Endothelial cell of umbilical vein (primary cell): ENCODE results near the gene RIPK3. TPM values are rescaled to one million over a fixed set of nuclear protein-coding genes. Genes with fewer than 3 reads are reported as not detected.

ENCODE experiments used
- BruUV-seq: library from RNA; stranded (reverse); fragments of 400-500 nt; replicated peaks from 2 replicates; lab custom pipeline; 2021; lab: Mats Ljungman, UMichigan
- CTCF ChIA-PET: fragments of 300-600, 350-600 bp; sonication (Branson Sonifier 250); formaldehyde crosslinking; loops from one replicate; lab custom pipeline; 2021; ENCODE audit warnings: antibody characterized with exemption, inconsistent platforms; lab: Charles Lee
- POLR2A ChIA-PET: fragments of 300-600, 350-600 bp; sonication (Branson Sonifier 250); formaldehyde crosslinking; loops from one replicate; lab custom pipeline; 2021; ENCODE audit warnings: antibody characterized with exemption, inconsistent platforms; lab: Charles Lee
- DNase-seq: peaks from one replicate; pipeline ENCODE4 v3.0.0-alpha.2; 2011; ENCODE audit warnings: low read depth, low spot score
- FAIRE-seq: peaks from 2 replicates; lab custom pipeline; 2011; peaks lifted over from hg19 to GRCh38; lab: Jason Lieb, UNC
- H2AFZ ChIP-seq: 2 replicates; pipeline ENCODE4 v1.6.0; 2012; ENCODE audit warnings: low read depth, low read length, control low read depth, inconsistent platforms
- H3K27ac ChIP-seq: 2 replicates; pipeline ENCODE4 v1.5.1; 2011; ENCODE audit warnings: low read depth, mild to moderate bottlenecking, control low read depth, low read length, moderate library complexity; ENCODE audit not compliant: insufficient read depth
- H3K27me3 ChIP-seq, 2 experiments: 2 replicates each; pipeline versions ENCODE4 v1.6.0 to v1.6.1; 2011; ENCODE audit warnings: low read length in 2 of 2, mixed read lengths in 1 of 2; ENCODE audit not compliant: control insufficient read depth in 2 of 2, insufficient read depth in 2 of 2
- H3K36me3 ChIP-seq, 2 experiments: 2 replicates in 1 of 2; 3 replicates in 1 of 2; pipeline ENCODE4 v1.5.1; 2011; ENCODE audit warnings: low read length in 2 of 2, mild to moderate bottlenecking in 1 of 2, moderate library complexity in 1 of 2; ENCODE audit not compliant: control insufficient read depth in 2 of 2, insufficient read depth in 2 of 2; ENCODE audit errors: extremely low read depth in 1 of 2
- H3K4me1 ChIP-seq: 3 replicates; pipeline ENCODE4 v1.5.1; 2011; ENCODE audit warnings: mild to moderate bottlenecking, low read length; ENCODE audit not compliant: control insufficient read depth, insufficient read depth; ENCODE audit errors: extremely low read depth
- H3K4me2 ChIP-seq: 2 replicates; pipeline ENCODE4 v1.6.1; 2011; ENCODE audit warnings: low read length, control low read depth, mixed read lengths; ENCODE audit not compliant: insufficient read depth
- H3K4me3 ChIP-seq, 3 experiments: fragments of 200-600 bp in 1 of 3; sonication (generic), shearing (Covaris generic) in 1 of 3; replicated peaks in 1 of 3; 2 replicates each; pipeline ENCODE4 v1.5.1; 2011 to 2016; ENCODE audit warnings: control low read depth in 3 of 3, low read length in 3 of 3, mild to moderate bottlenecking in 2 of 3, inconsistent platforms in 1 of 3, low read depth in 1 of 3, moderate library complexity in 1 of 3; ENCODE audit not compliant: insufficient read depth in 1 of 3
- H3K79me2 ChIP-seq: 2 replicates; pipeline ENCODE4 v1.6.0; 2012; ENCODE audit warnings: low read length, inconsistent platforms; ENCODE audit not compliant: control insufficient read depth, insufficient read depth
- H3K9ac ChIP-seq: replicated peaks from 2 replicates; pipeline ENCODE3; 2011; ENCODE audit warnings: low read length, control low read depth; ENCODE audit not compliant: insufficient read depth; ENCODE audit errors: extremely low read depth
- H3K9me1 ChIP-seq: replicated peaks from 3 replicates; pipeline ENCODE4 v1.6.0; 2011; ENCODE audit warnings: mild to moderate bottlenecking, low read length; ENCODE audit not compliant: control insufficient read depth, insufficient read depth; ENCODE audit errors: extremely low read depth
- H3K9me3 ChIP-seq: replicated peaks from 2 replicates; pipeline ENCODE4 v1.5.1; 2012; ENCODE audit warnings: low read length, inconsistent platforms; ENCODE audit not compliant: control insufficient read depth, insufficient read depth
- H4K20me1 ChIP-seq: replicated peaks from 2 replicates; pipeline ENCODE3; 2011; ENCODE audit warnings: mild to moderate bottlenecking, low read length; ENCODE audit not compliant: control insufficient read depth, insufficient read depth; ENCODE audit errors: extremely low read depth
- EZH2 ChIP-seq: IDR thresholded peaks from 2 replicates; pipeline ENCODE4 v1.6.1; 2012; ENCODE audit warnings: borderline replicate concordance, low read depth, mild to moderate bottlenecking, moderate library complexity, low read length, inconsistent platforms; ENCODE audit not compliant: severe bottlenecking
- FOS ChIP-seq: IDR thresholded peaks from 2 replicates; pipeline ENCODE4 v1.6.1; 2011; ENCODE audit warnings: mild to moderate bottlenecking, low read length, moderate library complexity, borderline replicate concordance; ENCODE audit not compliant: insufficient read depth
- GATA2 ChIP-seq: IDR thresholded peaks from 2 replicates; pipeline ENCODE4 v1.7.0; 2011; ENCODE audit warnings: low read depth, mild to moderate bottlenecking, moderate library complexity, mixed read lengths, low read length; ENCODE audit not compliant: insufficient read length, insufficient read depth
- JUN ChIP-seq: IDR thresholded peaks from 2 replicates; pipeline ENCODE4 v1.6.1; 2011; ENCODE audit warnings: borderline replicate concordance, low read depth; ENCODE audit not compliant: insufficient read length, insufficient read depth
- MYC ChIP-seq: IDR thresholded peaks from one replicate; pipeline ENCODE4 v1.6.1; 2011; ENCODE audit warnings: mild to moderate bottlenecking, low read depth, low read length
- POLR2A ChIP-seq: IDR thresholded peaks from 2 replicates; pipeline ENCODE4 v1.6.1; 2012; ENCODE audit warnings: low read depth, mild to moderate bottlenecking, control low read depth, low read length
- POLR2AphosphoS5 ChIP-seq: IDR thresholded peaks from 2 replicates; pipeline ENCODE4 v1.6.1; 2012; ENCODE audit warnings: low read depth, mild to moderate bottlenecking, control low read depth, low read length, moderate library complexity; ENCODE audit not compliant: insufficient read depth
- dilution Hi-C: fragments of 300-500 bp; cut with MboI; formaldehyde crosslinking; loops from one replicate; pipeline ENCODE4 v1.15.0; 2019; ENCODE audit warnings: low sequenced_read_pairs; ENCODE audit not compliant: extremely low pct_ligation_motif_present
- intact Hi-C: fragments of 100-400 bp; cut with micrococcal nuclease; formaldehyde crosslinking; loops from one replicate; pipeline ENCODE4 v1.10.0; 2022
- polyA plus RNA-seq, 4 experiments: library from polyadenylated mRNA; depleted of rRNA in 3 of 4; stranded (reverse) in 3 of 4; unstranded in 1 of 4; fragments of >200 nt; gene quantifications; 2 replicates each; pipeline versions ENCODE4 v1.2.1 to v1.2.3, GENCODE V29; 2011 to 2012; ENCODE audit warnings: missing spikeins in 1 of 4
- total RNA-seq: library from RNA; stranded (reverse); gene quantifications from 2 replicates; pipeline ENCODE4 v1.2.3, GENCODE V29; 2021
- TF ChIP-seq, protein P1 (sequence below), 2 donors: IDR thresholded peaks; 1 replicate in 1 of 2; 2 replicates in 1 of 2; pipeline ENCODE4 v1.5.1; 2011; ENCODE audit warnings: low read length in 2 of 2, mild to moderate bottlenecking in 2 of 2, moderate library complexity in 2 of 2, control low read depth in 1 of 2, inconsistent platforms in 1 of 2, low read depth in 1 of 2; ENCODE audit not compliant: insufficient read depth in 1 of 2; ENCODE audit errors: extremely low read depth in 1 of 2
- TF ChIP-seq, protein P2 (sequence below): IDR thresholded peaks from 2 replicates; pipeline ENCODE4 v1.6.1; 2011; ENCODE audit not compliant: insufficient read depth, insufficient read length

The RIPK3 gene
- total and polyA plus RNA-seq, 2 donors (not counting 3 experiments of a cell fraction or from before 2014, with no cell fraction given), result 3.1 to 5.1 TPM

DNA sequence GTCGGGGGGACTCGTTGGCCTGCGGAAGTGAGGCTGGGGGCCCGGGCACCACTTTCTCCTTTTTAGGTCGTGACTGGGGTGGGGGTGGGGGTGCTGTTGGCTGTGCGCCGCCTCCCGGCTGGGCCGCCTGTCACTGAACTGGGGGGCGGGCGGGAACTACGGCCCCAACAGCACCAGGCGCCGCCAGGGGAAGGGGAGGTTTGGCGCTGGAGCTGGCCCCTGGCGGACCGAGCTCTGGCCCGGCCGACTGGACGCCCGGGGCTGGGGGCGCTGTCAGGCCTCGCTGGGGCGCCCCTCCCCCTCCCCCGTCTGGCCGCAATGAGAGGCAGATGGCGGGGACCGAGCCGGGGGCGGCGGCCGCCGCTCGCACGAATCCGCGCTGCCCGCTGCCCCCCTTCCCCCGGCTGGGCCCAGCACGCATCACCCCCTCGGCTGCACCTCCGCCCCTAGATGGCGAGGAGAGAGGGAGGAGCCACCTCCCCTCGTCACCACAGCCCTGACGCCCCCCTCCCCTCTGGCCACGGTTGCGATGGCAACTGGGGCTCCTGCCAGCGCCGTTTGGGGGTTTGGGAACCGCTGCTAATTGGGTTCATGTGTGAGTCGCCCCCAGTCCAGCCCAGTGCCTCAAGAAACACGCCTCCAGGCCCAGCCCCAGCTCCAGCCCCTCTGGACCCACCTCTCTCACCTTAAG, 28.9 kb upstream of the RIPK3 start:
- H3K9ac ChIP-seq, result peak overlapping the region; percentile 90
- CTCF ChIA-PET, result interaction anchor here (0.7 to 5.5 kb wide), 7 partner anchors 35 to 68 kb away, joined by 3 to 44 read pairs (median 4); partner anchors contain the start of genes ADCY4 and CIDEB
- H3K9me3 ChIP-seq, result no peaks in the 10 kb centered on the region
- H3K79me2 ChIP-seq, result peaks cover 10% of the 10 kb centered on the region
- dilution Hi-C loops, result no loop called here
- H3K4me3 ChIP-seq, result peak overlapping the region; percentile 60 to 96 (median 89)
- H3K4me1 ChIP-seq, result peaks cover 27% of the 10 kb centered on the region
- H4K20me1 ChIP-seq, result no peaks in the 10 kb centered on the region
- TF ChIP-seq, protein P1, sequence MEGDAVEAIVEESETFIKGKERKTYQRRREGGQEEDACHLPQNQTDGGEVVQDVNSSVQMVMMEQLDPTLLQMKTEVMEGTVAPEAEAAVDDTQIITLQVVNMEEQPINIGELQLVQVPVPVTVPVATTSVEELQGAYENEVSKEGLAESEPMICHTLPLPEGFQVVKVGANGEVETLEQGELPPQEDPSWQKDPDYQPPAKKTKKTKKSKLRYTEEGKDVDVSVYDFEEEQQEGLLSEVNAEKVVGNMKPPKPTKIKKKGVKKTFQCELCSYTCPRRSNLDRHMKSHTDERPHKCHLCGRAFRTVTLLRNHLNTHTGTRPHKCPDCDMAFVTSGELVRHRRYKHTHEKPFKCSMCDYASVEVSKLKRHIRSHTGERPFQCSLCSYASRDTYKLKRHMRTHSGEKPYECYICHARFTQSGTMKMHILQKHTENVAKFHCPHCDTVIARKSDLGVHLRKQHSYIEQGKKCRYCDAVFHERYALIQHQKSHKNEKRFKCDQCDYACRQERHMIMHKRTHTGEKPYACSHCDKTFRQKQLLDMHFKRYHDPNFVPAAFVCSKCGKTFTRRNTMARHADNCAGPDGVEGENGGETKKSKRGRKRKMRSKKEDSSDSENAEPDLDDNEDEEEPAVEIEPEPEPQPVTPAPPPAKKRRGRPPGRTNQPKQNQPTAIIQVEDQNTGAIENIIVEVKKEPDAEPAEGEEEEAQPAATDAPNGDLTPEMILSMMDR (IDR thresholded peaks at IDR 0.05; ENCODE audit: extremely low read depth in 1 of 2, insufficient read depth in 1 of 2, low read depth in 1 of 2, low read length in 2 of 2), result no peak
- TF ChIP-seq POLR2AphosphoS5 (peak; percentile 29), POLR2A (peak; percentile 35)
- H3K27ac ChIP-seq, result peak overlapping the region; percentile 70
- intact Hi-C loops, result loop anchor here (5.0 kb wide), 1 partner anchor 221 kb away; the partner anchor contains the start of genes PSME2 and RNF31
- POLR2A ChIA-PET, result no interaction called here
- no peaks in the 10 kb centered on the region for H3K27me3 ChIP-seq
- peak overlapping the region; percentile 72 for H2AFZ ChIP-seq
- H3K9me1 ChIP-seq, result no peaks in the 10 kb centered on the region
- peak overlapping the region; percentile 81 for H3K4me2 ChIP-seq
- BruUV-seq, result no TSS peak
- DNase-seq, result peak; percentile 48
- H3K36me3 ChIP-seq, result peaks cover 7 to 17% of the 10 kb centered on the region in 2 experiments
- FAIRE-seq, result no peak

DNA sequence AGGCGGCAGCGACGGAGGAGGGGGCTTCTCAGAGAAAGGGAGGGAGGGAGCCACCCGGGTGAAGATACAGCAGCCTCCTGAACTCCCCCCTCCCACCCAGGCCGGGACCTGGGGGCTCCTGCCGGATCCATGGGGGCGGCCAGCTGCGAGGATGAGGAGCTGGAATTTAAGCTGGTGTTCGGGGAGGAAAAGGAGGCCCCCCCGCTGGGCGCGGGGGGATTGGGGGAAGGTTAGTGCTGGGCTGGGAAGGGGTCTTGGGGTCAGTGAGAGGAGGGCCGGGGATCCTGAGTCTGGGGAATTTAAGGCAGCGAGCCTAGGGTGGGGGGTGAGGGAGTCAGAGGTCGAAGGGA, 28.4 kb upstream of the RIPK3 start:
- H3K9ac ChIP-seq, result peak overlapping the region; percentile 90
- dilution Hi-C loops (no loop called here), intact Hi-C loops (loop anchor here (5.0 kb wide), 1 partner anchor 221 kb away; the partner anchor contains the start of genes PSME2 and RNF31)
- POLR2A ChIA-PET, result no interaction called here
- H3K79me2 ChIP-seq, result peaks cover 10% of the 10 kb centered on the region
- H3K27me3 ChIP-seq, result no peaks in the 10 kb centered on the region
- H3K9me1 ChIP-seq, result no peaks in the 10 kb centered on the region
- FAIRE-seq (no peak), DNase-seq (peak; percentile 9)
- H3K27ac ChIP-seq, result peak overlapping the region; percentile 70
- H3K36me3 ChIP-seq, result peaks cover 7 to 12% of the 10 kb centered on the region in 2 experiments
- H3K4me2 ChIP-seq, result peak overlapping the region; percentile 81
- H3K9me3 ChIP-seq, result no peaks in the 10 kb centered on the region
- CTCF ChIA-PET, result interaction anchor here (1.0 to 5.5 kb wide), 6 partner anchors 34 to 68 kb away, joined by 3 to 44 read pairs (median 4); partner anchors contain the start of genes ADCY4 and CIDEB
- peaks cover 27% of the 10 kb centered on the region for H3K4me1 ChIP-seq
- no peaks in the 10 kb centered on the region for H4K20me1 ChIP-seq
- H3K4me3 ChIP-seq, result peak overlapping the region; percentile 60 to 96 (median 89)
- BruUV-seq, result no TSS peak
- H2AFZ ChIP-seq, result peak overlapping the region; percentile 72
- TF ChIP-seq MYC (no peak), FOS (no peak), POLR2AphosphoS5 (no peak), POLR2A (no peak), JUN (no peak), GATA2 (no peak), EZH2 (no peak)
- TF ChIP-seq, protein P1 (IDR thresholded peaks at IDR 0.05; ENCODE audit: extremely low read depth in 1 of 2, insufficient read depth in 1 of 2, low read depth in 1 of 2, low read length in 2 of 2), result no peak
- TF ChIP-seq, protein P2, sequence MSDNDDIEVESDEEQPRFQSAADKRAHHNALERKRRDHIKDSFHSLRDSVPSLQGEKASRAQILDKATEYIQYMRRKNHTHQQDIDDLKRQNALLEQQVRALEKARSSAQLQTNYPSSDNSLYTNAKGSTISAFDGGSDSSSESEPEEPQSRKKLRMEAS, result no peak
